Chondrocyte (in vitro differentiated cells): ENCODE measurements around the gene ZNF451. TPM values are rescaled to one million over a fixed set of nuclear protein-coding genes. Genes with fewer than 3 reads are reported as not detected.

Experiments used
- DNase-seq: peaks from one replicate; pipeline ENCODE4 v3.0.0; 2021; ENCODE audit warnings: mixed read lengths, low spot score
- H3K27ac Mint-ChIP-seq: one replicate; pipeline ENCODE4 v1.8.0; 2021; ENCODE audit warnings: mild to moderate bottlenecking, moderate library complexity, mixed read lengths; ENCODE audit not compliant: unreplicated experiment
- H3K27me3 Mint-ChIP-seq: 2 replicates; pipeline ENCODE4 v1.8.0; 2021; ENCODE audit warnings: low read depth, mixed read lengths
- H3K36me3 Mint-ChIP-seq: 2 replicates; pipeline ENCODE4 v1.8.0; 2021; ENCODE audit warnings: low read depth, mixed read lengths
- H3K4me1 Mint-ChIP-seq: 2 replicates; pipeline ENCODE4 v1.8.0; 2021; ENCODE audit warnings: low read depth, mild to moderate bottlenecking, mixed read lengths
- H3K4me3 Mint-ChIP-seq: one replicate; pipeline ENCODE4 v1.8.0; 2021; ENCODE audit warnings: mild to moderate bottlenecking, moderate library complexity, mixed read lengths; ENCODE audit not compliant: unreplicated experiment
- H3K9me3 Mint-ChIP-seq: 2 replicates; pipeline ENCODE4 v1.8.0; 2021; ENCODE audit warnings: low read depth, mixed read lengths
- total RNA-seq: library from RNA; stranded (reverse); gene quantifications from 3 replicates; pipeline ENCODE4 v1.2.1, GENCODE V29; 2021
- TF ChIP-seq, protein P1 (sequence below): fragments of 200-600 bp; sonication (generic); IDR thresholded peaks from 2 replicates; pipeline ENCODE4 v1.5.0; 2021; ENCODE audit warnings: antibody characterized with exemption, mild to moderate bottlenecking, moderate library complexity

ZNF451 gene
- total RNA-seq, 1 donor from 2014 or later = 45.4 TPM

- no peak overlapping the region for H3K4me3 Mint-ChIP-seq
- TF ChIP-seq, protein P1, sequence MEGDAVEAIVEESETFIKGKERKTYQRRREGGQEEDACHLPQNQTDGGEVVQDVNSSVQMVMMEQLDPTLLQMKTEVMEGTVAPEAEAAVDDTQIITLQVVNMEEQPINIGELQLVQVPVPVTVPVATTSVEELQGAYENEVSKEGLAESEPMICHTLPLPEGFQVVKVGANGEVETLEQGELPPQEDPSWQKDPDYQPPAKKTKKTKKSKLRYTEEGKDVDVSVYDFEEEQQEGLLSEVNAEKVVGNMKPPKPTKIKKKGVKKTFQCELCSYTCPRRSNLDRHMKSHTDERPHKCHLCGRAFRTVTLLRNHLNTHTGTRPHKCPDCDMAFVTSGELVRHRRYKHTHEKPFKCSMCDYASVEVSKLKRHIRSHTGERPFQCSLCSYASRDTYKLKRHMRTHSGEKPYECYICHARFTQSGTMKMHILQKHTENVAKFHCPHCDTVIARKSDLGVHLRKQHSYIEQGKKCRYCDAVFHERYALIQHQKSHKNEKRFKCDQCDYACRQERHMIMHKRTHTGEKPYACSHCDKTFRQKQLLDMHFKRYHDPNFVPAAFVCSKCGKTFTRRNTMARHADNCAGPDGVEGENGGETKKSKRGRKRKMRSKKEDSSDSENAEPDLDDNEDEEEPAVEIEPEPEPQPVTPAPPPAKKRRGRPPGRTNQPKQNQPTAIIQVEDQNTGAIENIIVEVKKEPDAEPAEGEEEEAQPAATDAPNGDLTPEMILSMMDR = no peak
- H3K27me3 Mint-ChIP-seq = no peaks in the 10 kb centered on the region
- peak overlapping the region; percentile 58 for H3K27ac Mint-ChIP-seq
- no peaks in the 10 kb centered on the region for H3K9me3 Mint-ChIP-seq
- peaks cover 31% of the 10 kb centered on the region for H3K4me1 Mint-ChIP-seq
- peaks cover 29% of the 10 kb centered on the region for H3K36me3 Mint-ChIP-seq
- DNase-seq = no peak
Observed at GRCh38 chr6:57183336-57183735, 93.3 kb downstream of the ZNF451 start.

GRCh38 chr6:57190140-57190539, 100.2 kb downstream of the ZNF451 start:
- no peaks in the 10 kb centered on the region for H3K9me3 Mint-ChIP-seq
- peaks cover 16% of the 10 kb centered on the region for H3K4me1 Mint-ChIP-seq
- TF ChIP-seq, protein P1 = peak; percentile 82
- H3K27ac Mint-ChIP-seq = peak overlapping the region; percentile 79
- H3K4me3 Mint-ChIP-seq = no peak overlapping the region
- H3K36me3 Mint-ChIP-seq = peaks cover 27% of the 10 kb centered on the region
- H3K27me3 Mint-ChIP-seq = no peaks in the 10 kb centered on the region
- DNase-seq = no peak

- TF ChIP-seq, protein P1 = no peak
- Mint-ChIP-seq H3K9me3 (no peaks in the 10 kb centered on the region), H3K36me3 (peaks cover 23% of the 10 kb centered on the region), H3K4me1 (peaks cover 25% of the 10 kb centered on the region), H3K27ac (peak overlapping the region; percentile 24), H3K27me3 (no peaks in the 10 kb centered on the region), H3K4me3 (no peak overlapping the region)
- no peak for DNase-seq
Observed at GRCh38 chr6:57193177-57193576, 103.2 kb downstream of the ZNF451 start.

GRCh38 chr6:57195457-57195856, 105.5 kb downstream of the ZNF451 start:
- peak overlapping the region; percentile 45 for H3K27ac Mint-ChIP-seq

DNA sequence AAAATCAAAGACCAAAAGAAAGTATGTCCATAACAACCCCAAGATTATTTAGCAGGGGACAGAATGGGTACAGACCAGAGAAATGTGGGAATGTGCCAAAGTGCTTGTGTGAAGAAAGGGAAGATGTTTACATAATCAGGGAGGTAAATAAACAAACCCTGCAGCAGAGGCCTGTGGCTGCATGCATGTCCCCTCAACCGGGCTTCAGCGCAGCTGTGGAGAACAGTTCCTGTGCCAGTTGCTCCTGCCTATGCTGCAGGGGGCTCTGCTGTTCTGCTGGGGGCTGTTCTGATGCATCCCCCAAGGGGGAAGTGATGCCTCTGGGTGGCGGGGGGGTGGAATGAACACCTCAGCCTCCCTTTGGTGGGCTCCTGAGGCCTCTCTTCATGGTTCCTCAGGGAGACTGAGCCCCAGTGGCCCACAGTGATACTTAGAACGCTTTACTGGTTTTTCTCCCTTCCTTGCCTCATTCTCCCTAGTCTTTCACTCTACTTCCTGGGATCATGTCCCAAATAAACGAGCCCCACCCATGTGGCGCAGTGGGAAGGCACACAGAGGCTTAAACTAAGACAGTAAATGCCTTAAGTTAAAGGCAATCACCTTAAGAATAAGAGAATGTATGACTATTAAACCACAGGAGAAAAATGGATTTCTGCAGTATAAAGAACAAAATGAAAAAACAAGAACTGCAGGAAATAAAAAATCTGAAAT, 109.1 kb downstream of the ZNF451 start:
- Mint-ChIP-seq H3K27ac (peak overlapping the region; percentile 81), H3K27me3 (no peaks in the 10 kb centered on the region), H3K4me1 (peaks cover 41% of the 10 kb centered on the region), H3K9me3 (no peaks in the 10 kb centered on the region), H3K4me3 (no peak overlapping the region), H3K36me3 (peaks cover 6% of the 10 kb centered on the region)
- DNase-seq = no peak
- TF ChIP-seq, protein P1 = peak; percentile 9

More at GRCh38 chr6:57195457-57195856, 105.5 kb downstream of the ZNF451 start:
- H3K4me1 Mint-ChIP-seq = peaks cover 36% of the 10 kb centered on the region
- H3K27me3 Mint-ChIP-seq = no peaks in the 10 kb centered on the region
- H3K9me3 Mint-ChIP-seq = no peaks in the 10 kb centered on the region
- TF ChIP-seq, protein P1 = no peak
- H3K4me3 Mint-ChIP-seq = no peak overlapping the region
- DNase-seq = no peak
- H3K36me3 Mint-ChIP-seq = peaks cover 20% of the 10 kb centered on the region
